ENCODE measurements around the gene ACOT11.

ACOT11 gene

DNA sequence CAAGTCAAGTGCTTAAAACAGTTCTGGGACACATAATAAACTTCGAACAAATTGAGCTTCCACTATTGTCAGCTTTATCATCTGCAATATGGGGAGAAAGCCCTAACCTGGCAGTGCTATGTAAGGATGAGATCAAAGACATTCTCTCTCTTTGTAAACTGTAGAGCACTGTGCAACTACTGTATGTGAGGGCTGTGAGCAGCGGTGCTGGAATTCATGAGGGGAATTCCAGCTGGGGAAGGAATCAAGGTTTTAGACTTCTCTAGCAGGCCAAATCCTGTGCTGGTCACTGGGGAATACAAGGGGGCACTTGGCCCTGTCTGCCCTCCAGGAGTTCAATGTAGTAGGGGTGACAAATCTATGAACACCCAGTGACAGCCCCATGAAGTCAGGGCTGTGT is 66.0 kb downstream of the ACOT11 start:
- ATAC-seq = no peak
- TF ChIP-seq CSDC2 (CRISPR knock-in tag; IDR thresholded peaks at IDR 0.05) (no peak), ISL1 (CRISPR knock-in tag; IDR thresholded peaks at IDR 0.05) (no peak), RARB (CRISPR knock-in tag; IDR thresholded peaks at IDR 0.05) (no peak), ARNTL (CRISPR knock-in tag; IDR thresholded peaks at IDR 0.05; ENCODE audit: borderline replicate concordance, low read depth) (no peak), ZNF565 (CRISPR knock-in tag; conservative IDR thresholded peaks at IDR 0.05; ENCODE audit: low read depth) (no peak)

DNA sequence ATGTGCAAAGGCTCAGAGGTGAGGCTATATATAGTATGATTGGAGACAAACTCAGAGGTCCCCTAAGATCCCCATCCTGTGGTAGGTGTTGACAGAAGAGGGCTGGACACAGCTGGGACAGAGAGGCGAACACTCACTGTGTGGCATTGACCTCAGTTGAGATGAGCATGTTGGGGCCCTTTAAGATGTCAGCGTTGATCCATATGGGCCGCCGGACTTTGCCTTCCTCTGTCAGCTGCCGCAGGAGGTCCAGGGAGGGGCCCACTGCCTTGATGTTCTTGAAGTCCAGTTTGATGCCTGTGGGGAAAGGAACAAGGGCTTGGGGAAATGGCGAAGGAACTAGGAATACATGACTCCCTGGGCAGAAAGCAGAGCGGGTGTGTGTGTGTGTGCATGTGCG is 66.5 kb downstream of the ACOT11 start:
- TF ChIP-seq TCF4 (CRISPR knock-in tag; IDR thresholded peaks at IDR 0.05; ENCODE audit: borderline replicate concordance) (no peak), ZNF565 (CRISPR knock-in tag; conservative IDR thresholded peaks at IDR 0.05; ENCODE audit: low read depth) (no peak), CSDC2 (CRISPR knock-in tag; IDR thresholded peaks at IDR 0.05) (no peak), ZFP30 (CRISPR knock-in tag; IDR thresholded peaks at IDR 0.05) (no peak), ESRRG (CRISPR knock-in tag; IDR thresholded peaks at IDR 0.05) (no peak), ZFP3 (CRISPR knock-in tag; IDR thresholded peaks at IDR 0.05) (no peak), ZC3H10 (CRISPR knock-in tag; IDR thresholded peaks at IDR 0.05) (no peak), SNAI2 (CRISPR knock-in tag; IDR thresholded peaks at IDR 0.05) (no peak), GLIS3 (CRISPR knock-in tag; IDR thresholded peaks at IDR 0.05) (no peak), ISL1 (CRISPR knock-in tag; IDR thresholded peaks at IDR 0.05) (no peak), BACH2 (CRISPR knock-in tag; IDR thresholded peaks at IDR 0.05; ENCODE audit: borderline replicate concordance) (no peak), RARB (CRISPR knock-in tag; IDR thresholded peaks at IDR 0.05) (no peak)
- TF ChIP-seq, protein P1, sequence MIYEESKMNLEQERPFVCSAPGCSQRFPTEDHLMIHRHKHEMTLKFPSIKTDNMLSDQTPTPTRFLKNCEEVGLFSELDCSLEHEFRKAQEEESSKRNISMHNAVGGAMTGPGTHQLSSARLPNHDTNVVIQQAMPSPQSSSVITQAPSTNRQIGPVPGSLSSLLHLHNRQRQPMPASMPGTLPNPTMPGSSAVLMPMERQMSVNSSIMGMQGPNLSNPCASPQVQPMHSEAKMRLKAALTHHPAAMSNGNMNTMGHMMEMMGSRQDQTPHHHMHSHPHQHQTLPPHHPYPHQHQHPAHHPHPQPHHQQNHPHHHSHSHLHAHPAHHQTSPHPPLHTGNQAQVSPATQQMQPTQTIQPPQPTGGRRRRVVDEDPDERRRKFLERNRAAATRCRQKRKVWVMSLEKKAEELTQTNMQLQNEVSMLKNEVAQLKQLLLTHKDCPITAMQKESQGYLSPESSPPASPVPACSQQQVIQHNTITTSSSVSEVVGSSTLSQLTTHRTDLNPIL (CRISPR knock-in tag; IDR thresholded peaks at IDR 0.05; ENCODE audit: low read depth) = no peak
- TF ChIP-seq, protein P2, sequence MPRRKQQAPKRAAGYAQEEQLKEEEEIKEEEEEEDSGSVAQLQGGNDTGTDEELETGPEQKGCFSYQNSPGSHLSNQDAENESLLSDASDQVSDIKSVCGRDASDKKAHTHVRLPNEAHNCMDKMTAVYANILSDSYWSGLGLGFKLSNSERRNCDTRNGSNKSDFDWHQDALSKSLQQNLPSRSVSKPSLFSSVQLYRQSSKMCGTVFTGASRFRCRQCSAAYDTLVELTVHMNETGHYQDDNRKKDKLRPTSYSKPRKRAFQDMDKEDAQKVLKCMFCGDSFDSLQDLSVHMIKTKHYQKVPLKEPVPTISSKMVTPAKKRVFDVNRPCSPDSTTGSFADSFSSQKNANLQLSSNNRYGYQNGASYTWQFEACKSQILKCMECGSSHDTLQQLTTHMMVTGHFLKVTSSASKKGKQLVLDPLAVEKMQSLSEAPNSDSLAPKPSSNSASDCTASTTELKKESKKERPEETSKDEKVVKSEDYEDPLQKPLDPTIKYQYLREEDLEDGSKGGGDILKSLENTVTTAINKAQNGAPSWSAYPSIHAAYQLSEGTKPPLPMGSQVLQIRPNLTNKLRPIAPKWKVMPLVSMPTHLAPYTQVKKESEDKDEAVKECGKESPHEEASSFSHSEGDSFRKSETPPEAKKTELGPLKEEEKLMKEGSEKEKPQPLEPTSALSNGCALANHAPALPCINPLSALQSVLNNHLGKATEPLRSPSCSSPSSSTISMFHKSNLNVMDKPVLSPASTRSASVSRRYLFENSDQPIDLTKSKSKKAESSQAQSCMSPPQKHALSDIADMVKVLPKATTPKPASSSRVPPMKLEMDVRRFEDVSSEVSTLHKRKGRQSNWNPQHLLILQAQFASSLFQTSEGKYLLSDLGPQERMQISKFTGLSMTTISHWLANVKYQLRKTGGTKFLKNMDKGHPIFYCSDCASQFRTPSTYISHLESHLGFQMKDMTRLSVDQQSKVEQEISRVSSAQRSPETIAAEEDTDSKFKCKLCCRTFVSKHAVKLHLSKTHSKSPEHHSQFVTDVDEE (CRISPR knock-in tag; IDR thresholded peaks at IDR 0.05) = no peak
- TF ChIP-seq, protein P3, sequence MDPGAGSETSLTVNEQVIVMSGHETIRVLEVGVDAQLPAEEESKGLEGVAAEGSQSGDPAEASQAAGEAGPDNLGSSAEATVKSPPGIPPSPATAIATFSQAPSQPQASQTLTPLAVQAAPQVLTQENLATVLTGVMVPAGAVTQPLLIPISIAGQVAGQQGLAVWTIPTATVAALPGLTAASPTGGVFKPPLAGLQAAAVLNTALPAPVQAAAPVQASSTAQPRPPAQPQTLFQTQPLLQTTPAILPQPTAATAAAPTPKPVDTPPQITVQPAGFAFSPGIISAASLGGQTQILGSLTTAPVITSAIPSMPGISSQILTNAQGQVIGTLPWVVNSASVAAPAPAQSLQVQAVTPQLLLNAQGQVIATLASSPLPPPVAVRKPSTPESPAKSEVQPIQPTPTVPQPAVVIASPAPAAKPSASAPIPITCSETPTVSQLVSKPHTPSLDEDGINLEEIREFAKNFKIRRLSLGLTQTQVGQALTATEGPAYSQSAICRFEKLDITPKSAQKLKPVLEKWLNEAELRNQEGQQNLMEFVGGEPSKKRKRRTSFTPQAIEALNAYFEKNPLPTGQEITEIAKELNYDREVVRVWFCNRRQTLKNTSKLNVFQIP (CRISPR knock-in tag; IDR thresholded peaks at IDR 0.05; ENCODE audit: borderline replicate concordance, low read depth) = no peak
- TF ChIP-seq, protein P4, sequence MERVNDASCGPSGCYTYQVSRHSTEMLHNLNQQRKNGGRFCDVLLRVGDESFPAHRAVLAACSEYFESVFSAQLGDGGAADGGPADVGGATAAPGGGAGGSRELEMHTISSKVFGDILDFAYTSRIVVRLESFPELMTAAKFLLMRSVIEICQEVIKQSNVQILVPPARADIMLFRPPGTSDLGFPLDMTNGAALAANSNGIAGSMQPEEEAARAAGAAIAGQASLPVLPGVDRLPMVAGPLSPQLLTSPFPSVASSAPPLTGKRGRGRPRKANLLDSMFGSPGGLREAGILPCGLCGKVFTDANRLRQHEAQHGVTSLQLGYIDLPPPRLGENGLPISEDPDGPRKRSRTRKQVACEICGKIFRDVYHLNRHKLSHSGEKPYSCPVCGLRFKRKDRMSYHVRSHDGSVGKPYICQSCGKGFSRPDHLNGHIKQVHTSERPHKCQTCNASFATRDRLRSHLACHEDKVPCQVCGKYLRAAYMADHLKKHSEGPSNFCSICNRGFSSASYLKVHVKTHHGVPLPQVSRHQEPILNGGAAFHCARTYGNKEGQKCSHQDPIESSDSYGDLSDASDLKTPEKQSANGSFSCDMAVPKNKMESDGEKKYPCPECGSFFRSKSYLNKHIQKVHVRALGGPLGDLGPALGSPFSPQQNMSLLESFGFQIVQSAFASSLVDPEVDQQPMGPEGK (CRISPR knock-in tag; IDR thresholded peaks at IDR 0.05; ENCODE audit: borderline replicate concordance) = no peak
- no peak for ATAC-seq

DNA sequence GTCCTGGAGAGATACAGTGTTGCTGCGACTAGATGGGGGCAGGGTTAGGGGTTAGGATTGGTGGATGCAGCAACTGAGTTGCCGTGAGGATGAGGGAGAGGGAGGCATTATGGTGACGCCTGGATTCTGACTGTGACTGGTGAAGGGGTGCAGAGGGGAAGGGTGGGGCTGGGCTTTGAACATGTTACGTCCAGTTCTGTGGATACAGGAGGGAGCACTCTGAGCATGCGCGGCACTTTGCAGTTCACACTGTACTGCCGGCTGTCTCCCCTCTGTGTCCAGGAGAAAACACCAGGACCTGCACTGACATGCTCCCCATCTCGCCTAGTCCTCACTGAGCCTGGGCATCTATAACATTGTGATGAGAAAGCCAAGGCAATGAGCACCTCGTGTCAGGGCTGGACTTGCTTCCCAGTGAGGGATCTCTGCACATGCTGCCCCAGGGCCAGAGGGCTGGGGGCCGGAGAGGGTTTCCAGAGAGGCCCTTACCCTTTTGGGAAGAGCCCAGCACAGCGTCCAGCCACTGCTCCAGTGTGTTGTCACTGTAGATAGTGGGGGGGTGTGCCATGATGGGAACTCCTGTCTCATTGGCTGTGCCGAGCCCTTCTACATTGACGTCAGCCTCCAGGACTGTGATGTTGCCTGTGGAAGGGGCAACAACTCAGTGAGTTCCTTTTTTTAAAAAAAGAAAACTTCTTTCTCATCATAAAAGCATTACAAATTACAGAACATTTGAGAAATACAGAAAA is 67.7 kb downstream of the ACOT11 start:
- TF ChIP-seq, protein P5, sequence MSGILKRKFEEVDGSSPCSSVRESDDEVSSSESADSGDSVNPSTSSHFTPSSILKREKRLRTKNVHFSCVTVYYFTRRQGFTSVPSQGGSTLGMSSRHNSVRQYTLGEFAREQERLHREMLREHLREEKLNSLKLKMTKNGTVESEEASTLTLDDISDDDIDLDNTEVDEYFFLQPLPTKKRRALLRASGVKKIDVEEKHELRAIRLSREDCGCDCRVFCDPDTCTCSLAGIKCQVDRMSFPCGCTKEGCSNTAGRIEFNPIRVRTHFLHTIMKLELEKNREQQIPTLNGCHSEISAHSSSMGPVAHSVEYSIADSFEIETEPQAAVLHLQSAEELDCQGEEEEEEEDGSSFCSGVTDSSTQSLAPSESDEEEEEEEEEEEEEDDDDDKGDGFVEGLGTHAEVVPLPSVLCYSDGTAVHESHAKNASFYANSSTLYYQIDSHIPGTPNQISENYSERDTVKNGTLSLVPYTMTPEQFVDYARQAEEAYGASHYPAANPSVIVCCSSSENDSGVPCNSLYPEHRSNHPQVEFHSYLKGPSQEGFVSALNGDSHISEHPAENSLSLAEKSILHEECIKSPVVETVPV (CRISPR knock-in tag; IDR thresholded peaks at IDR 0.05) = no peak
- TF ChIP-seq ARNTL (CRISPR knock-in tag; IDR thresholded peaks at IDR 0.05; ENCODE audit: borderline replicate concordance, low read depth) (no peak), RARB (CRISPR knock-in tag; IDR thresholded peaks at IDR 0.05) (no peak), TCF4 (CRISPR knock-in tag; IDR thresholded peaks at IDR 0.05; ENCODE audit: borderline replicate concordance) (no peak), ZNF565 (CRISPR knock-in tag; conservative IDR thresholded peaks at IDR 0.05; ENCODE audit: low read depth) (no peak), OSR1 (CRISPR knock-in tag; IDR thresholded peaks at IDR 0.05) (no peak), ISL1 (CRISPR knock-in tag; IDR thresholded peaks at IDR 0.05) (no peak), ESRRG (CRISPR knock-in tag; IDR thresholded peaks at IDR 0.05) (no peak)
- no peak for ATAC-seq
